Measurements from ENCODE around the gene TNIP2. TPM values are rescaled to one million over a fixed set of nuclear protein-coding genes. Genes with fewer than 3 reads are reported as not detected.

Gene TNIP2
- total RNA-seq, 4 donors from 2014 or later = 91.8 to 203 (median 129) TPM

DNA sequence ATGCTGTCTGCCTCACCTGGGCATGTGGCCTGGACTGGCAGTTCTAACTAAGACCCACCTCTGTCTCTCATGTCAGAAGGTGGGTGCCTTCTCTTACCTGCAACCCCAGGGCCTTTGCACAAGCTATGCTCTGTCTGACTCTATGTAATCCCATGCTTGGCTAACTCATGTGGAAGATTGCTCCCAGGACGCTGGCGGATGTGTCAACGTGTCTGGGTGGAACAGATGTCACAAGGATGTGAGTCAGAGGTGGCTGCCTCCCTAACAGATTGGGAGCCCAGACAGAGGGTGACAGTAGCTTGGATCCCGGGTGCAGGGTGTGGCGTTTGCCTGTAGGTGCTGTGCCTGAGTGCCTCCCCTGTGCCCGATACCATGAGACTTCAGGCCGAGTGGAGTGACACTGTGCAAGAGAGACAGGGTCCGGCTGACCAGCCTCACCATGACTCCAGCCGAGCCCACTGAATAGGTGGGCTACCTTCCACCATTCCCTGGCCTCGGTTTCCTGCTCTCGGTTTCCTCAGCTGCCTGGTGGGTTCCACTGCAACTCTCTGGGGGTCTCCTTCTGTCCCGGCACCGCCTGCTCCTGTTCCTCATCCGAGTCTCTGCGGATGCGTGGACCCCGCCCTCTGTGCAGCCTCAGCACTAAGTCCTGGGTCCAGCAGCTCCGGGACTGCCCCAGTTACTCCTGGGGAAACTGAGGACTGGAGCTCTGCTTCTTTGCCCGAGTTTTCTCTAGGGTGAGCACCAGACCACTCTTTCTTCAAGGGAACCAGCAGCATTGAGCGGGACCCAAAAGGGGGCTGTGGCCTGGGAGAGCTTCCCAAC, 47.7 kb upstream of the TNIP2 start:
- Histone ChIP-seq H3K36me3 (no peaks in the 10 kb centered on the region), H3K9me3 (no peaks in the 10 kb centered on the region), H3K27ac (peak overlapping the region; percentile 81 to 82 (median 82)), H3K4me1 (peaks cover 55 to 88% (median 72%) of the 10 kb centered on the region in 4 donors), H3K27me3 (no peaks in the 10 kb centered on the region), H3K4me3 (no peak overlapping the region)
- intact Hi-C loops (cut with DNase I; ENCODE audit: low total_unique reads) (no loop called here), in situ Hi-C loops (cut with MboI; ENCODE audit: low pct_ligation_motif_present in 1 of 4, low pct_unique_long_range_greater_than_20kb in 1 of 4, low sequenced_read_pairs in 3 of 4) (no loop called here)
- peak; percentile 67 for DNase-seq
- peak in 2 of 3 donors; percentile 25 to 28 for TF ChIP-seq POLR2AphosphoS5 (IDR thresholded peaks at IDR 0.05)
- TF ChIP-seq, protein P1, sequence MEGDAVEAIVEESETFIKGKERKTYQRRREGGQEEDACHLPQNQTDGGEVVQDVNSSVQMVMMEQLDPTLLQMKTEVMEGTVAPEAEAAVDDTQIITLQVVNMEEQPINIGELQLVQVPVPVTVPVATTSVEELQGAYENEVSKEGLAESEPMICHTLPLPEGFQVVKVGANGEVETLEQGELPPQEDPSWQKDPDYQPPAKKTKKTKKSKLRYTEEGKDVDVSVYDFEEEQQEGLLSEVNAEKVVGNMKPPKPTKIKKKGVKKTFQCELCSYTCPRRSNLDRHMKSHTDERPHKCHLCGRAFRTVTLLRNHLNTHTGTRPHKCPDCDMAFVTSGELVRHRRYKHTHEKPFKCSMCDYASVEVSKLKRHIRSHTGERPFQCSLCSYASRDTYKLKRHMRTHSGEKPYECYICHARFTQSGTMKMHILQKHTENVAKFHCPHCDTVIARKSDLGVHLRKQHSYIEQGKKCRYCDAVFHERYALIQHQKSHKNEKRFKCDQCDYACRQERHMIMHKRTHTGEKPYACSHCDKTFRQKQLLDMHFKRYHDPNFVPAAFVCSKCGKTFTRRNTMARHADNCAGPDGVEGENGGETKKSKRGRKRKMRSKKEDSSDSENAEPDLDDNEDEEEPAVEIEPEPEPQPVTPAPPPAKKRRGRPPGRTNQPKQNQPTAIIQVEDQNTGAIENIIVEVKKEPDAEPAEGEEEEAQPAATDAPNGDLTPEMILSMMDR (IDR thresholded peaks at IDR 0.05) = no peak
- 87 to 100% methylated on average over 2 to 20 of the region's 20 CpGs for whole genome bisulfite sequencing, 2 donors (ENCODE audit: low coverage in 1 of 2)

DNA sequence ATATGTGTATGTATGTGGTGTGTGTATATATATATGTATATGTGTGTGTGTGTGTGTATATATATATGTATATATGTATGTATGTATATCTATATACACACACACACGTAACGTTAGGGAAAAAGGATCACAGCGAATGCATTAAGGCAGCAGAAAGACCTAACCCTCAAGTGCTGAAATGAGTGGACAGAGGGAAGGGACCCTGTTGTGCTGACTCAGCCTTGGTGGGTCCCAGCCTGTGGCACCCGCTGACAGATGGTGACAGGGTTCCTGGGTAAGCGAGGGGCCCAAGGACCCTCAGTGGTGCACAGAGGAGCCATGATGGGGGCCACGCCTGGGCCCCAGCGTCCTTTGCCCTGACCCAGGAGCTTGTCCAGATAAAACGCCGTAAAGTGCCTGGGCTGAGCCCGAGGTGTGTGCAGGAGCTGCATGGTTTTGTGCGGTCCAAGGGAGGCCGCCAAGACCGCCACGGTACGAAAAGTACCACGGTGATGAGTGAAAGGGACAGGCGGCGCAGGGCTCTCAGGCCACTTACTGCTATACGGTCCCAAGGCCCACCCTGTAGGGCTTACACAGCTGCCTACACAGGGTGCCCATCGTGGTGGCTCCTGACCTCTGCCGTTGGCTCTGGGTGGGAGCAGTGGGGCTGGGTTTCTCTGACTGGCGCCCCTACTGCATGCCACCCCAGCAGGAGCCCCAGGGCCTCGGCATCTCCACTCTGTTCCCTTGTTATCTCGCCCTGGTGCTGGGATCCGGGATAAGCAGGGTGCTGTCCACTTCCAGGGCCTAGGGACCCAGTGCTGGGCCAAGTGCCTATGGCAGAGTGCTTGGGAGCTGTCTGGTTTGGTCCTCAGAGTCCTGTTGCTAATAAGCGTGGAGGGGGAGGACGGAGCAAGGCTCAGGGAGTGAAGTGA, 46.7 kb upstream of the TNIP2 start:
- Histone ChIP-seq H3K36me3 (no peaks in the 10 kb centered on the region), H3K27me3 (no peaks in the 10 kb centered on the region), H3K27ac (peak overlapping the region; percentile 2 to 82 (median 32)), H3K9me3 (no peaks in the 10 kb centered on the region), H3K4me3 (no peak overlapping the region), H3K4me1 (peaks cover 65 to 95% (median 80%) of the 10 kb centered on the region in 4 donors)
- in situ Hi-C loops (cut with MboI; ENCODE audit: low pct_ligation_motif_present in 1 of 4, low pct_unique_long_range_greater_than_20kb in 1 of 4, low sequenced_read_pairs in 3 of 4) = no loop called here
- WGBS, 2 donors (ENCODE audit: low coverage in 1 of 2) = 89 to 90% methylated on average over 3 to 27 of the region's 27 CpGs
- intact Hi-C loops (cut with DNase I; ENCODE audit: low total_unique reads) = no loop called here
- TF ChIP-seq, protein P1 (IDR thresholded peaks at IDR 0.05) = no peak
- TF ChIP-seq EP300 (IDR thresholded peaks at IDR 0.05; ENCODE audit: low read depth) (no peak), POLR2AphosphoS5 (IDR thresholded peaks at IDR 0.05) (no peak), POLR2A (IDR thresholded peaks at IDR 0.05) (no peak)
- peak; percentile 7 for DNase-seq

- 63% methylated on average over 29 of the region's 29 CpGs; no CpG with 5 or more reads in 1 of the 2 donors for WGBS, 2 donors (ENCODE audit: low coverage in 1 of 2)
- no peaks in the 10 kb centered on the region for H3K36me3 ChIP-seq
- intact Hi-C loops (cut with DNase I; ENCODE audit: low total_unique reads) = no loop called here
Measured at GRCh38 chr4:2800691-2801596, 44.8 kb upstream of the TNIP2 start.

More at GRCh38 chr4:2800691-2801596, 44.8 kb upstream of the TNIP2 start:
- peak; percentile 70 for DNase-seq
- Histone ChIP-seq H3K4me3 (peak overlapping the region in 1 of 4 donors; percentile 9), H3K27ac (peak overlapping the region; percentile 78 to 84 (median 83)), H3K4me1 (peaks cover 68 to 95% (median 80%) of the 10 kb centered on the region in 4 donors), H3K27me3 (no peaks in the 10 kb centered on the region), H3K9me3 (no peaks in the 10 kb centered on the region)
- in situ Hi-C loops (cut with MboI; ENCODE audit: low pct_ligation_motif_present in 1 of 4, low pct_unique_long_range_greater_than_20kb in 1 of 4, low sequenced_read_pairs in 3 of 4) = no loop called here
- peak in 2 of 3 donors; percentile 14 to 38 for TF ChIP-seq POLR2AphosphoS5 (IDR thresholded peaks at IDR 0.05)
- no peak for TF ChIP-seq POLR2A (IDR thresholded peaks at IDR 0.05)
- TF ChIP-seq, protein P1 (IDR thresholded peaks at IDR 0.05) = no peak
- no peak for TF ChIP-seq EP300 (IDR thresholded peaks at IDR 0.05; ENCODE audit: low read depth)

All from transverse colon (tissue), 4 donors.